Psoas muscle (tissue), 8 donors: ENCODE results near the gene CUL1. TPM values are rescaled to one million over a fixed set of nuclear protein-coding genes. Genes with fewer than 3 reads are reported as not detected.
A peak's percentile ranks its signal among the peaks of the same experiment; 100 is the strongest.

Experiments used
- ATAC-seq, 4 donors: fragments of 200-7000 bp; cut with Tn5 transposase; one replicate each; pipeline ENCODE4 v1.9.1; 2020; ENCODE audit warnings: moderate library complexity in 3 of 4, mild to moderate bottlenecking in 2 of 4
- DNase-seq, 2 donors: peaks; one replicate each; pipeline ENCODE4 v3.0.0-alpha.2; 2020
- H3K27ac ChIP-seq: fragments of 200-600 bp; one replicate; pipeline ENCODE4 v1.8.0; 2022
- H3K27me3 ChIP-seq, 3 donors: fragments of 200-600 bp in 1 of 3; one replicate each; pipeline versions ENCODE4 v1.6.1 to v1.8.0; 2013 to 2022; ENCODE audit warnings: low read length in 2 of 3, mild to moderate bottlenecking in 2 of 3, moderate library complexity in 1 of 3; ENCODE audit not compliant: insufficient read depth in 3 of 3
- H3K36me3 ChIP-seq, 2 donors: fragments of 200-600 bp in 1 of 2; one replicate each; pipeline versions ENCODE4 v1.6.1 to v1.8.0; 2013 to 2022; ENCODE audit warnings: low read depth in 1 of 2, mild to moderate bottlenecking in 1 of 2, moderate library complexity in 1 of 2; ENCODE audit not compliant: insufficient read depth in 1 of 2
- H3K4me1 ChIP-seq: fragments of 200-600 bp; one replicate; pipeline ENCODE4 v1.8.0; 2022
- H3K4me3 ChIP-seq: fragments of 200-600 bp; one replicate; pipeline ENCODE4 v1.8.0; 2022; ENCODE audit warnings: mild to moderate bottlenecking
- H3K9me3 ChIP-seq: fragments of 200-600 bp; one replicate; pipeline ENCODE4 v1.8.0; 2022
- CTCF ChIP-seq: fragments of 200-600 bp; IDR thresholded peaks from one replicate; pipeline ENCODE4 v1.8.0; 2022; ENCODE audit warnings: antibody characterized with exemption
- WGBS, 3 donors: extraction: QIAGEN DNeasy Blood & Tissue Kit; methylation state at CpG; one replicate each; pipeline versions ENCODE4 v1.1.6 to v1.1.7; 2013; 5-methylcytosine and 5-hydroxymethylcytosine counted together
- intact Hi-C, 2 donors: fragments of 100-400 bp; cut with DNase I; formaldehyde crosslinking; loops; one replicate each; pipeline versions ENCODE4 v1.11.0 to v1.14.2; 2022
- polyA plus RNA-seq, 3 donors: library from polyadenylated mRNA; stranded (reverse); fragments of 200-250 nt; gene quantifications; one replicate each; pipeline ENCODE4 v1.2.3, GENCODE V29; 2013
- total RNA-seq, 4 donors: library from RNA; stranded (reverse); fragmentation: NEBNext Ultra II Directional in 2 of 4; extraction: Animal tissue kit (Norgen Biotek cat#: 25700) in 2 of 4; gene quantifications; one replicate each; pipeline versions ENCODE4 v1.2.1 to v1.2.4, GENCODE V29; 2021 to 2023
- donor health status: healthy with polysubstance abuse.
- donor health status: DM: no; HTN: no; CAD: no; lungs with moderate emphysema.
- donor health status: Bipolar disorder and iron deficiency.
- donor health status: healthy.
- donor health status: DM: yes; HTN: yes; CAD: no.
- donor health status: DM: no; HTN: no; CAD: no.
- donor health status: DM: no; HTN: no; CAD: no.
- donor health status: DM: yes; HTN: yes; CAD: no.

Gene CUL1
- total and polyA plus RNA-seq, 7 donors: 65.1 to 149 (median 86.5) TPM

DNA sequence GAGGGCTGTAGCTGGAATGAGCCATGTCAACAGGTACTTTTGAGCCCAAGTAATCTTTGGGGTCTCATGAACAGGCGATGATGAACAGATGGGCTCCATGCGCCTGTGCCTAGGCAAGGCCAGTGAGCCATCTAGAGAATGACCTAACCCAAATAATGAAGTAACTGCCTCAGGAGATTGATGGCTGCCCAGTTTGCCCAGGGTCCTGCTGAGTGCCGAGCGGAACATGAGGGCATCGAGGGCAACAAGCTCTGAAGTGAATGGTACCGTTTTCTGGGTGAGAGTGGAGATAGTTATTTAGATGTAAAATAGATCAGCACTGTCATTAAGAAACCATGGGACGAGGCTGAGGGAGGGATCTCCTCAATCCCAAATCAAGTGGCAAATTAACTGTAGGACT, 107.5 kb downstream of the CUL1 start:
- no peaks in the 10 kb centered on the region for H3K27me3 ChIP-seq
- H3K27ac ChIP-seq: no peak overlapping the region
- no peak for TF ChIP-seq CTCF
- WGBS, 3 donors: 96 to 97% (median 96%) methylated on average over 7 of the region's 7 CpGs
- DNase-seq: no peak
- ATAC-seq: no peak
- no peaks in the 10 kb centered on the region for H3K4me1 ChIP-seq
- H3K36me3 ChIP-seq: peaks cover 0 to 88% of the 10 kb centered on the region in 2 donors
- no peaks in the 10 kb centered on the region for H3K9me3 ChIP-seq
- intact Hi-C loops: no loop called here
- no peak overlapping the region for H3K4me3 ChIP-seq

DNA sequence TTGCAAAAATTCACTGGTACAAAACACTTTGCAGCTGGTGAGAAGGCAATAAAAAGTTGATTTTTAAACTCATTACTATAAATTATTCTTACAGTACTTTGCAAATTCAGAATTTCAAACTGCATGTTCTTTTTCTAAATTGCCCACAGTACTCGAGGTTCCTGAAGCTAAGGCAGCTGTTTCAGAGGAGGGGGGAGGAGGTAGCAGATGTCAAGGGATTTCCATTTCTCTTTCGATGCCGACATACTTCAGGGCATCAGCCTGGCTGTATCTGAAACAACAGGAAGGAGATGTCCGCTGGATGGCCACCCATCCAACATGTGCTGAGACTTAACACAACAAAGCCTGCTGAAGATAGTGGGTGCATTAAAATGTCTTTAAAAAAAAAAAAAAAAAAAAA, 108.7 kb downstream of the CUL1 start:
- TF ChIP-seq CTCF: no peak
- no peak for DNase-seq
- Histone ChIP-seq H3K4me1 (no peaks in the 10 kb centered on the region), H3K36me3 (peaks cover 0 to 85% of the 10 kb centered on the region in 2 donors), H3K9me3 (no peaks in the 10 kb centered on the region), H3K27me3 (no peaks in the 10 kb centered on the region), H3K4me3 (no peak overlapping the region), H3K27ac (no peak overlapping the region)
- 41 to 52% (median 49%) methylated on average over 4 of the region's 4 CpGs for WGBS, 3 donors
- no peak for ATAC-seq
- intact Hi-C loops: no loop called here

DNA sequence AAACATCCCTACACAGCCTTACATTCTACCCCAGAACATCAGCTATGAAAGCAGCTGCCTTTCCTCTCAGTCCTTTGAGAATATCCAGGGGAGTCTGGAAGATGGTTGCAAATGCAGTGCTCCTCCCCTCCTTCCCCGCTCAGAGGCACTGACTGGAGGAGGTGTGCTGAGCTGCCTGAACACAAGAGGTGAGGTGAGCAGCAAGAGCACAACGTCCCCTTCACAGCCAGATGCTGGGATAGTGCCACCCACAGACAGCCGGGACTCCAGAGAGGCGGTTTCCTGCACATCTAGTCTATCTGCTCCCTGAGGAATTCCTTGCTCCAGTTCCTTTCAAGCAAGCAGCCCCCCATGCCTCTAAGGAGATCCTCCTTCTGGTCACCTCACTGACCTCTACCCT, 111.2 kb downstream of the CUL1 start:
- no peak overlapping the region for H3K27ac ChIP-seq
- no peak overlapping the region for H3K4me3 ChIP-seq
- H3K36me3 ChIP-seq: peaks cover 0 to 72% of the 10 kb centered on the region in 2 donors
- H3K9me3 ChIP-seq: no peaks in the 10 kb centered on the region
- peak in 1 of 4 donors; percentile 33 for ATAC-seq
- no peak for DNase-seq
- H3K27me3 ChIP-seq: no peaks in the 10 kb centered on the region
- intact Hi-C loops: no loop called here
- no peak for TF ChIP-seq CTCF
- H3K4me1 ChIP-seq: no peaks in the 10 kb centered on the region
- WGBS, 3 donors: 63 to 67% (median 64%) methylated on average over 4 of the region's 4 CpGs

DNA sequence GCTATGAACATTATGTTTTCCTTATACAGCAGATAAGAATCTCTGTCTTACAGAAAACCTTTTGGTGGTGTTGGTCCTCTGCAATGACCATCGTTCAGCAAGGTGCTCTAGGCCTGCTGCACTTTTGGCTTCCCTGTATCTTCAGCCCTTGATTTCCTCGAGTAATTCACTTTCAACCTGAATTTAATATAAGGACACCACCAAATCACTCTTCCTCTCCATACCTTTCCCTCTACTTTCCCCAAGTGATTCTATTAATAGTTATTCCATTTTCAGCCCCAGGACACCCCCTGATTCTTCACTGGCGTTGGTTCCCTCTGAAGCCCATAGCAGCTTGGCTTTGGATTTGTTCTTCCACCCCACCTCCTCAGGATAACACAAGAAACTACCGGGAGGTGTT, 113.2 kb downstream of the CUL1 start:
- WGBS, 3 donors: 80 to 92% (median 87%) methylated on average over 4 of the region's 4 CpGs
- Histone ChIP-seq H3K9me3 (no peaks in the 10 kb centered on the region), H3K27me3 (no peaks in the 10 kb centered on the region), H3K4me1 (no peaks in the 10 kb centered on the region), H3K4me3 (no peak overlapping the region), H3K27ac (no peak overlapping the region), H3K36me3 (peaks cover 0 to 52% of the 10 kb centered on the region in 2 donors)
- ATAC-seq: no peak
- DNase-seq: no peak
- no peak for TF ChIP-seq CTCF
- intact Hi-C loops: no loop called here

DNA sequence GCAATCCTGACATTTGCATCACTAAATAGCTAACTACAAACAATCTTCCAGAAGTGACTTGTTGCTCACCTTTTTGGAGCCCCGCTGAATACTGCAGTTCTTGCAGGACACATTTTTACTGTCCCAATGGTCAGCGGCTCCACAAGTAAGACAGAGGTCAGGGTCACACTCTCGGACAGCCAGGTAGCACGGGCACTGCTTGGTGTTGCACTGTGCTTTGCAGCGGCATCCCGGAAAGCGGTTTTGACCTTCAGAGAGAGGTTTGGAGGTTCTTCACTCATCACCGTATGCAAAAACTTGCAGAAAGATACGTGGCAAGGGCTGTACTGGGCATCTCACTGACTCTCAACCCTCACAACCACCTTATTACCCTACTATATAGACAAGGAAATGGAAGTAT, 115.2 kb downstream of the CUL1 start:
- TF ChIP-seq CTCF: no peak
- Histone ChIP-seq H3K4me1 (no peaks in the 10 kb centered on the region), H3K27ac (no peak overlapping the region), H3K27me3 (no peaks in the 10 kb centered on the region), H3K4me3 (no peak overlapping the region), H3K36me3 (peaks cover 0 to 32% of the 10 kb centered on the region in 2 donors), H3K9me3 (no peaks in the 10 kb centered on the region)
- DNase-seq: no peak
- no peak for ATAC-seq
- intact Hi-C loops: no loop called here
- 94 to 97% (median 95%) methylated on average over 9 of the region's 9 CpGs for WGBS, 3 donors
